DMS114 treated with DMSO at 0.1 percent for 48 hours (cell line): Measurements from ENCODE around the gene PLA2G4A.

Experiments used
- DNase-seq: peaks from one replicate; lab custom pipeline; 2025; ENCODE audit not compliant: unreplicated experiment; lab: John Stamatoyannopoulos, UW

The PLA2G4A gene

DNA sequence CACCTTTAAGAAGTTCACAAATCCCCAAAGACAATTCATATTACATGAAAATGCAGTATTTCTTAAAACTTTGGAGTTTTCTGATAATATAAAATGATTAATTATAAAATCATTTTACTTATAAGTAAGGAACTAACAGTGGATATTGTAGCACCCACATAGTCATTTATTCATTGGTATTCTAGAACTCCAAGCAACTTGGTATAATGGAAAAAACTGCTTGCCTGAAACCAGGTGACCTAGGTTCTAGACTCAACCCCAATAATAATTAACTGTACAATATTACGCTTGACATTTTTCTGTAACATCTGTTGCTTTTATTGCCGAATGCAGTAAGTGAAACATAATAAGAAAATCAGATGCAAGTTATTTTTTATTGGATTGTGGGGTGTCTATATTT lies 2.4 kb downstream of the PLA2G4A start:
- DNase-seq, result no peak

- DNase-seq, result no peak
Measured at GRCh38 chr1:186834399-186834958, 5.7 kb downstream of the PLA2G4A start.

- no peak for DNase-seq
Measured at GRCh38 chr1:186835448-186835847, 6.7 kb downstream of the PLA2G4A start.

GRCh38 chr1:186837806-186838205 lies 9.1 kb downstream of the PLA2G4A start:
- no peak for DNase-seq

- DNase-seq, result no peak
Measured at GRCh38 chr1:186838380-186839040, 9.8 kb downstream of the PLA2G4A start.

- no peak for DNase-seq
Measured at GRCh38 chr1:186839041-186839400, 10.3 kb downstream of the PLA2G4A start.

DNA sequence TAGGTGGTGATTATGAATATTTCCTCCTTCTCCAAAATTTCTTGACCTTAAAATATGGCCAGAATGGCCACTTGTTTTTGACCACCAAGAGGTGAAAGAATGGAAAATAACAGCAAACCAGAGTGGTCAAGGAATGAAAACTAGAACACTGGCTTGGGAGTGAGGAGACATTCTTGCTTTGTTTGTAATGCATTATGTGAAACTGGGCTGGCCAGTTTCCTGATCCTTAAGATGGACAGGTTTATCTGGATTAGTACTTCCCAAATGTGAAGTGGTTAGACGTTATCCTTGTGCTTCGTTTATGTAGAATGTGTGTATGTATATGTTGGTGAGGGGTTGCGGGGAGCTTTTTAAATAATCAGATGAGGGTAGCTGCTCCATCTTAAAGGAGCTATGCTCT lies 12.8 kb downstream of the PLA2G4A start:
- DNase-seq, result no peak

DNA sequence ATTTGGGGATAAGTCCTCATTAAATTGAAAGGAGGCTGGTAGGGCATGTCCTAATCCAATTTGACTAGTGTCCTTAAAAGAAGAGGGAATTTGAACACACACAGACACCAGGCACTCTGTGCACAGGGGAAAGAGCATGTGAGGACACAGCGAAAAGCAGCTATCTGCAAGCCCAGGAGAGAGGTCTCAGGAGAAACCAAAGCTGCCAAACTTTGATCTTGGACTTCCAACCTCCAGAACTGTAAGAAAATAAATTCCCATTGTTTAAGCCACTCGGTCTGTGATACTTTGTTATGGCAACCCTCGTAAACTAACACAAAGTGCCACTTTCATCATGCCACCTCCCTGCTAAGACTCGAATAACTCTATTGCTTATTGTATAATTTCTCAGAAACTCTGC lies 13.8 kb downstream of the PLA2G4A start:
- no peak for DNase-seq

DNA sequence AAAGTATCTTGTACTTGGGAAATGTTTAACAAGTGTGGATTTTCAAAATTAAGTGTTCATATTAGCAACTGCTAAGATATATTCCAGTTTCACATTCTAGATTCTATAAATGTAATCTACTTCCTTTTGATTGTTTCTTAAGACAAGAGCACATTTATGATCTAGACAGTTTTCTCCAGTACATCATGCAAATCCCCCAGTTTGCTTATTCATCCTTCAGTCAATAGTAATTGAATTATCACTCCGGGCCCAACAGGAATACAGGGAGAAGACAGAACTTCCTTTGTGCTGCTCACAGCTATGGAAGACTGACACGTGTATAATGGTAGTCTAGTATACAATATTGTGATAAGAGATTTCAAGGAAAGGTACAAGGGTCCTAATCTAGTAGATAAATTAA lies 14.5 kb downstream of the PLA2G4A start:
- no peak for DNase-seq

GRCh38 chr1:186843931-186844330 lies 15.2 kb downstream of the PLA2G4A start:
- DNase-seq, result no peak

GRCh38 chr1:186845576-186846210 lies 16.9 kb downstream of the PLA2G4A start:
- DNase-seq, result no peak

DNA sequence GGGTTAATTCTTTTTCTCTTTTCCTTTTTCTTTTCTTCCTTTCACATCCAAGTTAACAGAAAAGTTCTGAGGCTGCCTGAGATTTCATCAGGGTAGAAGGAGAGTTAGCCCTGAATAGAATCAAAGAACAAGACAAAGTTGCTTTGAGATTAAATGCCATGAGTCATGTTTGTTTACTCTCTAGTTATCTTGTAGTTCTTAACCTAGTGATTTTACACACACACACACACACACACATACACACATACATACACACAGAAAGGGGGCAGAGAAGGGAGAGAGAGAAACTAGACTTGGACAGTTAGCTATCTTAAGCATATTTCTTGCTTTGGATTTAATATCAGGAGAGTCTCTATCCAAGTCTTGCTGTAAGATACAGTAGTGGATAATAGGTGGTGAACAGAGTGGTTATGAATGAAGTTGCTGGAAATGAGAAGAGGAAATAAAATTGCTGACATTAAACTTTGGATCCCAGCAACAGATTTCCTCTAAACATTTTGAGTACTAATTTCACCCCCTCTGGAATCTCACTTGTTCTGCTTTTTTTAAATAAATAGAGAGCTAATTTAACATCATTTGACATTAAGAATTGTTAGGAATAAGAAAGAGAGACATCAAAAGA lies 19.9 kb downstream of the PLA2G4A start:
- no peak for DNase-seq

GRCh38 chr1:186849271-186849671 lies 20.5 kb downstream of the PLA2G4A start:
- no peak for DNase-seq

DNA sequence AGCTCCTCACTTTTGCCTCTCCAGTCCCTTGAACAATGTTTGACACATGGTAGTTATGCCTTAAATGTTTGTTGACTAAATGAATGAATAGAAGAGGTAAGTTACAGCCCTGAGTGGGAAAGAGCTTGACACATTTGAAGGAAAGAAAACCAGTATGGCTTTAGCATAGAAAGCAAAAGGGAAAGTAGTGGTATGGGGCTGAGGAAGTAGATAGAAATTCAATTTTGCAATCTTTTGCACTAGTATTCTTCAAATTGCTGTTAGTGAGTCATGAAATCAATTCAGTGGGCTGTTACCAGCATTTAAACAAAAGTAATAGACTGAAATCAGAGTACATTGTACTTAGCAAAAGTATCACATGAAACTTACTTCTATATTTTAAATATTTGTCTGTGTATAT lies 21.1 kb downstream of the PLA2G4A start:
- no peak for DNase-seq

GRCh38 chr1:186854102-186854501 lies 25.4 kb downstream of the PLA2G4A start:
- no peak for DNase-seq

GRCh38 chr1:186858923-186859322 lies 30.2 kb downstream of the PLA2G4A start:
- no peak for DNase-seq

DNA sequence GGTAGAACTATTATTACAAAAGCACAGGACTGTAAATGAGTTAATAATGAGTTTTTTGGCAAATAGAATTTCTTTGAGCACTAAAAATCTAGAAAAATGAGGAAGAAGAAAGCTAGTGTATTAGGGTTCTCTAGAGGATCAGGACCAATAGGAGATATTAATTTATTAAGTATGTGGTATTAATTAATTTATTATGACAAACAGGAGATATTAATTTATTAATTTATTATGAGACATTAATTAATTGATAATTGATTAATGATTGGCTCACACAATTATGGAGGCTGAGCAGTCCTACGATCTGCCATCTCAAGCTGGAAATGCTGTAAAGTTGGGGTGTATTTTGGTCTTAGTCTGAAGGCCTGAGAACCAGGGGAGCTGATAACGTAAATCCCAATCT lies 31.2 kb downstream of the PLA2G4A start:
- no peak for DNase-seq

DNA sequence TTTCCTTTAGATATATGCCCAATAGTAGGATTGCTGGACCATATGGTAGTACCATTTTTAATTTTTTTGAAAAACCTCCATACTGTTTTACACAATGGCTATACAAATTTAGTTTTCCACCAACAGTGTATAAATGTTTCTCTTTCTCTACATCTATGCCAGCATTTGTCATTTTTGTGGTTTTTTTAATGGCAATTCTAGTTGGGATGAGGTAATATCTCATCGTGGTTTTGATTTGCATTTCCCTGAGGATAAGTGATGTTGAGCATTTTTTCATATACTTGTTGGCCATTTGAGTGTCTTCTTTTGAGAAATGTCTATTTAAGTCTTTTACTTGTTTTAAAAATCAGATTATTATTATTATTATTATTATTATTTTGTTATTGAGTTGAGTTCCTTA lies 35.5 kb downstream of the PLA2G4A start:
- no peak for DNase-seq

DNA sequence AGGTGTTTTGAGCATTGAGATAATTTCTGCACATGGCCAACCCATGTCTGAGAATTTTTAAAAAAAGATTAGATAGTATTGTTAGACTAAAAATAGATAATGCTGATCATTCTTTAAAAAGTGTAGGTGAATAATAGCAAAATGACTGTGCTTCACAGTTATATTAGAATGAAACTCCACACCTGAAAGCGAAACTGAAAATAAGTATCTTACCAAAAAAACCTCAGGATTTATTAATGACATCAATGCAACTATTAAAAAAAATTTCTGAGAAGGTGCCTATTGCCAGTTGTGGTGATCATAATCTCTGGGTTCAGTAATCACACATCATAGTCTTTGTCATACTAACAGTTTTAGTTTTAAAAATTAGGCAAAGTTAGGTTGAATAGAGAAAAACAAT lies 36.5 kb downstream of the PLA2G4A start:
- no peak for DNase-seq

DNA sequence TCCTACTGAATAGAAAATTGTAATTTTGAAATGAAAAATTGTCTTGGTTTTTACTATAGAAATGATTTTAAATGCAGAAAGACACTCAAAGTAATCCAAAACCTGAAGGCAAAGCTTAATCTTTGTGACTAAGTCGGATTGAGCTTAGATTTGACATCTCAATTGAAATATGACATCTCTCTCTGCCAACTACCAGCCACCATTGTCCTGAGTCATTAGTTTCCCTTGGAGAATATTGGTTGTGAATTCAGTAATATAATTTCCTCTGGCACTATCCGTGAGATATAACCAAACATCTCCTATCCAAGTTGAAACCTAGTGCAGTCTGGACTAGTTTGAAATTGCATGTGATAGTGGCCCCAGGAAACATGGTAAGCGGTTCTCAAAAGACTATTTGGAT lies 37.1 kb downstream of the PLA2G4A start:
- no peak for DNase-seq

DNA sequence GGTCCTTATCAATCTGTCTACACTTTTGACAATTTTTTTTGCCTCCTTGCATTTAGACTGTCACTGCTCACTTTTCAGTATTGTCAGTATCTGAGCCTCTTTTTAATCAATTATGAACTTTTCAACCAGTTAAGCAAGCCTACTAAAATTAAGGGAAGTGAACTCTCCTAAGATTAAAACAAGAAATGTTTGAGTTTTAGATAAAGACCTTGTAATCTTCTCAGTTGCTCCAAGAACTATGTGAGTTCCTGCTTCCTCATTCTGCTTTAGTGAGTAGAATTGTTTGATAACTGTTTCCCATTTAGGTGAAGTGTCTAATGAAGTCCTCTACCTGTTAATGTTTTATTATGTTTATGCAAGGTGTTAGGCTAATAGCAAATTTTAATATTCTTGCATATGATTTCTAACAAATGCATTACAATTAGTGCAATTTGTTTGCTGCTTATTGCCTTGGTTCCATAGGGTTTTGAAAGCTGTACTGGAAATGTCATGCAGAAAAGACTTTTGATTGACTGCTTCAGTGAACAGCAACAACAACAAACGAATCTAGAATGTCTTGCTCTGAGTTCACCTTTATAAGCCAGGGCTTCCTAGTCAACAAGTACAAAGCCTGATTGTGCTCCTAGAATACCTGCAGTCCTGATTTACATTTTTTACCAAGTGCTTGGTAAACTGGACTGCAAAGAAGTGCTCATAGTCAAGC lies 40.9 kb downstream of the PLA2G4A start:
- DNase-seq, result no peak

GRCh38 chr1:186871784-186872183 lies 43.0 kb downstream of the PLA2G4A start:
- DNase-seq, result no peak
